IMR-90 (cell line): ENCODE results near the gene TNS3. TPM values are rescaled to one million over a fixed set of nuclear protein-coding genes. Genes with fewer than 3 reads are reported as not detected.

ENCODE experiments used
- ATAC-seq: fragments of 200-7000 bp; cut with Tn5 transposase; 2 replicates; pipeline ENCODE4 v1.9.1; 2020; ENCODE audit warnings: low read depth, mild to moderate bottlenecking, moderate library complexity
- BruUV-seq: library from RNA; stranded (reverse); fragments of 400-500 nt; replicated peaks from 2 replicates; lab custom pipeline; 2021; lab: Mats Ljungman, UMichigan
- CTCF ChIA-PET: fragments of 300-600 bp; formaldehyde crosslinking; extraction: SDS; loops from one replicate; lab custom pipeline; 2021; ENCODE audit warnings: antibody characterized with exemption; lab: Yijun Ruan, JAX
- POLR2A ChIA-PET: fragments of 300-600 bp; sonication (Branson Sonifier 250); formaldehyde crosslinking; loops from one replicate; lab custom pipeline; 2022; ENCODE audit warnings: antibody characterized with exemption; ENCODE audit not compliant: unreplicated experiment; lab: Charles Lee
- DNase-seq: peaks from one replicate; pipeline ENCODE4 v3.0.0; 2013
- H2AFZ ChIP-seq: replicated peaks from 2 replicates; pipeline ENCODE3; 2013; ENCODE audit warnings: low read length, mild to moderate bottlenecking; ENCODE audit not compliant: poor library complexity
- H2AK5ac ChIP-seq: 2 replicates; pipeline ENCODE4 v1.6.1; 2013; ENCODE audit warnings: low read depth, low read length, inconsistent platforms
- H2AK9ac ChIP-seq: replicated peaks from 2 replicates; pipeline ENCODE3; 2013; ENCODE audit warnings: mild to moderate bottlenecking, low read depth, low read length, moderate library complexity; ENCODE audit not compliant: poor library complexity
- H2BK120ac ChIP-seq: 2 replicates; pipeline ENCODE4 v1.6.1; 2013; ENCODE audit warnings: low read depth, low read length, inconsistent platforms
- H2BK15ac ChIP-seq: 3 replicates; pipeline ENCODE4 v1.6.1; 2013; ENCODE audit warnings: low read depth, low read length, inconsistent platforms
- H2BK20ac ChIP-seq: 2 replicates; pipeline ENCODE4 v1.6.1; 2013; ENCODE audit warnings: low read depth, mild to moderate bottlenecking, inconsistent platforms, low read length, moderate library complexity
- H2BK5ac ChIP-seq: 2 replicates; pipeline ENCODE4 v1.6.1; 2013; ENCODE audit warnings: mild to moderate bottlenecking, low read depth, low read length, inconsistent platforms; ENCODE audit not compliant: poor library complexity, severe bottlenecking
- H3K14ac ChIP-seq: replicated peaks from 2 replicates; pipeline ENCODE4 v1.6.1; 2013; ENCODE audit warnings: low read depth, low read length, inconsistent platforms
- H3K18ac ChIP-seq: 2 replicates; pipeline ENCODE4 v1.6.1; 2013; ENCODE audit warnings: low read depth, low read length, control low read depth
- H3K23ac ChIP-seq: 2 replicates; pipeline ENCODE4 v1.6.1; 2013; ENCODE audit warnings: low read depth, low read length, inconsistent platforms
- H3K27ac ChIP-seq: 2 replicates; pipeline ENCODE4 v1.5.1; 2013; ENCODE audit warnings: mild to moderate bottlenecking, control low read depth, low read length; ENCODE audit not compliant: insufficient read depth
- H3K27me3 ChIP-seq: 2 replicates; pipeline ENCODE4 v1.6.1; 2013; ENCODE audit warnings: low read length; ENCODE audit not compliant: control insufficient read depth, insufficient read depth
- H3K36me3 ChIP-seq: 2 replicates; pipeline ENCODE4 v1.6.1; 2013; ENCODE audit warnings: low read length, mixed read lengths; ENCODE audit not compliant: control insufficient read depth, insufficient read depth
- H3K4ac ChIP-seq: 2 replicates; pipeline ENCODE4 v1.6.1; 2013; ENCODE audit warnings: low read depth, low read length, inconsistent platforms
- H3K4me1 ChIP-seq: 2 replicates; pipeline ENCODE4 v1.6.1; 2013; ENCODE audit warnings: low read length, mixed read lengths; ENCODE audit not compliant: control insufficient read depth, insufficient read depth
- H3K4me2 ChIP-seq: 2 replicates; pipeline ENCODE4 v1.6.1; 2013; ENCODE audit warnings: low read depth, mild to moderate bottlenecking, control low read depth, low read length, moderate library complexity
- H3K4me3 ChIP-seq: 2 replicates; pipeline ENCODE4 v1.5.1; 2013; ENCODE audit warnings: low read depth, mild to moderate bottlenecking, control low read depth, low read length, moderate library complexity; ENCODE audit not compliant: insufficient read depth
- H3K56ac ChIP-seq: 2 replicates; pipeline ENCODE4 v1.6.1; 2013; ENCODE audit warnings: low read length, inconsistent platforms; ENCODE audit not compliant: insufficient read depth; ENCODE audit errors: extremely low read depth
- H3K79me1 ChIP-seq, 2 experiments: 2 replicates each; pipeline ENCODE4 v1.6.1; 2013; ENCODE audit warnings: low read length in 2 of 2, inconsistent platforms in 1 of 2, low read depth in 1 of 2
- H3K9ac ChIP-seq: 2 replicates; pipeline ENCODE4 v1.6.1; 2013; ENCODE audit warnings: low read depth, low read length, control low read depth
- H3K9me1 ChIP-seq: 2 replicates; pipeline ENCODE4 v1.6.1; 2013; ENCODE audit warnings: low read length, inconsistent platforms; ENCODE audit not compliant: insufficient read depth
- H3K9me3 ChIP-seq: 2 replicates; pipeline ENCODE4 v1.6.1; 2013; ENCODE audit warnings: low read length; ENCODE audit not compliant: control insufficient read depth, insufficient read depth
- H4K20me1 ChIP-seq: 2 replicates; pipeline ENCODE4 v1.6.1; 2013; ENCODE audit warnings: low read length, inconsistent platforms; ENCODE audit not compliant: insufficient read depth
- H4K5ac ChIP-seq: 2 replicates; pipeline ENCODE4 v1.6.1; 2013; ENCODE audit warnings: mild to moderate bottlenecking, low read depth, low read length, control low read depth
- H4K8ac ChIP-seq, 2 experiments: 2 replicates each; pipeline ENCODE4 v1.6.1; 2013; ENCODE audit warnings: low read depth in 2 of 2, low read length in 2 of 2, control low read depth in 1 of 2, inconsistent platforms in 1 of 2
- H4K91ac ChIP-seq: 2 replicates; pipeline ENCODE4 v1.6.1; 2013; ENCODE audit warnings: low read depth, low read length, inconsistent platforms; ENCODE audit not compliant: insufficient read depth
- MXI1 ChIP-seq: IDR thresholded peaks from 2 replicates; pipeline ENCODE4 v1.6.1; 2012; ENCODE audit warnings: low read depth, mild to moderate bottlenecking, low read length, moderate library complexity, borderline replicate concordance
- NFE2L2 ChIP-seq: fragments of 150-350 bp; IDR thresholded peaks from 2 replicates; pipeline ENCODE4 v1.6.1; 2016; ENCODE audit warnings: low read depth, mild to moderate bottlenecking, low read length
- POLR2A ChIP-seq: IDR thresholded peaks from 2 replicates; pipeline ENCODE4 v1.6.1; 2012; ENCODE audit warnings: mild to moderate bottlenecking, low read depth, low read length
- SMC3 ChIP-seq: fragments of 150-350 bp; IDR thresholded peaks from 2 replicates; pipeline ENCODE4 v1.6.1; 2016; ENCODE audit warnings: low read depth, mild to moderate bottlenecking, antibody characterized with exemption, low read length, moderate library complexity
- WGBS, 2 experiments: methylation state at CpG; one replicate each; pipeline versions ENCODE4 v1.1.5 to v1.1.7; 2013; ENCODE audit warnings: missing lambda C conversion rate in 2 of 2; ENCODE audit not compliant: insufficient read length in 1 of 2; ENCODE audit errors: extremely low coverage in 2 of 2; 5-methylcytosine and 5-hydroxymethylcytosine counted together
- dilution Hi-C: fragments of 300-500 bp; cut with HindIII; formaldehyde crosslinking; loops from one replicate; pipeline ENCODE4 v1.14.3; 2018; ENCODE audit warnings: low sequenced_read_pairs; ENCODE audit not compliant: unreplicated experiment
- in situ Hi-C: fragments of 300-500 bp; cut with MboI; formaldehyde crosslinking; loops from 3 replicates; pipeline ENCODE4 v1.14.3; 2019; ENCODE audit warnings: low sequenced_read_pairs, inconsistent platforms, mixed read lengths
- intact Hi-C: fragments of 100-400 bp; cut with micrococcal nuclease; formaldehyde crosslinking; loops from 2 replicates; pipeline ENCODE4 v1.10.0; 2022
- polyA plus RNA-seq, 3 experiments: library from polyadenylated mRNA; depleted of rRNA; stranded (reverse); fragments of >200 nt; gene quantifications; 2 replicates each; pipeline ENCODE4 v1.2.3, GENCODE V29; 2012; ENCODE audit warnings: low replicate concordance in 1 of 3
- total RNA-seq: library from RNA; depleted of rRNA; stranded (reverse); fragments of >200 nt; gene quantifications from 2 replicates; pipeline ENCODE4 v1.2.3, GENCODE V29; 2012
- TF ChIP-seq, protein P1 (sequence below): conservative IDR thresholded peaks from 2 replicates; pipeline ENCODE4 v1.5.1; 2012; ENCODE audit warnings: mild to moderate bottlenecking, low read depth, low read length, improper control_type of control experiment
- TF ChIP-seq, protein P2 (sequence below): fragments of 150-350 bp; IDR thresholded peaks from 2 replicates; pipeline ENCODE4 v1.6.1; 2017; ENCODE audit warnings: mild to moderate bottlenecking, antibody characterized with exemption, low read length, low read depth
- TF ChIP-seq, protein P3 (sequence below): fragments of 150-350 bp; IDR thresholded peaks from 2 replicates; pipeline ENCODE4 v1.6.1; 2016; ENCODE audit warnings: low read depth, mild to moderate bottlenecking, low read length, moderate library complexity, borderline replicate concordance

Gene TNS3
- total and polyA plus RNA-seq, 2 of the 4 experiments (the other 2 are of a cell fraction): 64.3 to 79.2 TPM

DNA sequence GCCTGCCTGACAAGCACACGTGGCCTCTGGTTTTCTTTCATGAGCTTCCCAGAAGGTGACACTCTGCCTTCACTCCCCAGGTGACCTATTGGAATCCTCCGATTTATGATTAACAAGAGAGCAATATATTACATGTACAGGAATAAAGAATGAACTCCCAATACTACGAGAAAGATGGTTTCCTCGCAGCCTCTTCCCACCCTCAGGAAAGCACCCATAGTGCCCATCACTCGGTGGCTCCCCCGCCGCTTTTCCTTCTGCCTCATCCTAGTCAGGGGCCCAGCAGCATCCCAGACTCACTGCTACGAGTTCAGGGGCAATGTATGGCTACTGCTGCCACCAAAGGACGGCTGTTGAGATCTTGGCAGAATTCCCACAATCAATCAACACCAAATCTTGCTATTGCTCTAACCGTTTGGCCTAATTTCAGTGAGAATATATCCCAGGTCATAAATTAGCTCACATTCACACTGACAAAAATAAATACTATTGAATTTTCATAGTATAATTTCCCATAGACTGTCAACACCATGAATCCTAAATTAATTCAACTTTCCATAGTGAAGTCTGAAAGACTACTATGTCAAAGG is 196.3 kb downstream of the TNS3 start:
- BruUV-seq: no TSS peak
- POLR2A ChIA-PET: no interaction called here
- Histone ChIP-seq H3K14ac (no peak overlapping the region), H2AK9ac (no peak overlapping the region), H2AK5ac (no peak overlapping the region), H3K56ac (no peak overlapping the region), H3K9me3 (no peaks in the 10 kb centered on the region), H4K8ac (no peak overlapping the region), H2AFZ (no peak overlapping the region), H3K4me1 (peaks cover 1% of the 10 kb centered on the region), H2BK120ac (no peak overlapping the region), H3K79me1 (peaks cover 13 to 81% of the 10 kb centered on the region in 2 experiments), H4K5ac (no peak overlapping the region), H4K91ac (no peak overlapping the region), H3K9ac (no peak overlapping the region), H3K9me1 (peaks cover 30% of the 10 kb centered on the region), H4K20me1 (peaks cover 50% of the 10 kb centered on the region), H2BK15ac (no peak overlapping the region), H3K27ac (no peak overlapping the region), H3K4ac (no peak overlapping the region), H3K23ac (no peak overlapping the region), H2BK5ac (no peak overlapping the region), H2BK20ac (no peak overlapping the region), H3K36me3 (peaks cover 47% of the 10 kb centered on the region), H3K18ac (no peak overlapping the region), H3K4me2 (no peak overlapping the region), H3K4me3 (no peak overlapping the region), H3K27me3 (no peaks in the 10 kb centered on the region)
- dilution Hi-C loops: no loop called here
- TF ChIP-seq, protein P1, sequence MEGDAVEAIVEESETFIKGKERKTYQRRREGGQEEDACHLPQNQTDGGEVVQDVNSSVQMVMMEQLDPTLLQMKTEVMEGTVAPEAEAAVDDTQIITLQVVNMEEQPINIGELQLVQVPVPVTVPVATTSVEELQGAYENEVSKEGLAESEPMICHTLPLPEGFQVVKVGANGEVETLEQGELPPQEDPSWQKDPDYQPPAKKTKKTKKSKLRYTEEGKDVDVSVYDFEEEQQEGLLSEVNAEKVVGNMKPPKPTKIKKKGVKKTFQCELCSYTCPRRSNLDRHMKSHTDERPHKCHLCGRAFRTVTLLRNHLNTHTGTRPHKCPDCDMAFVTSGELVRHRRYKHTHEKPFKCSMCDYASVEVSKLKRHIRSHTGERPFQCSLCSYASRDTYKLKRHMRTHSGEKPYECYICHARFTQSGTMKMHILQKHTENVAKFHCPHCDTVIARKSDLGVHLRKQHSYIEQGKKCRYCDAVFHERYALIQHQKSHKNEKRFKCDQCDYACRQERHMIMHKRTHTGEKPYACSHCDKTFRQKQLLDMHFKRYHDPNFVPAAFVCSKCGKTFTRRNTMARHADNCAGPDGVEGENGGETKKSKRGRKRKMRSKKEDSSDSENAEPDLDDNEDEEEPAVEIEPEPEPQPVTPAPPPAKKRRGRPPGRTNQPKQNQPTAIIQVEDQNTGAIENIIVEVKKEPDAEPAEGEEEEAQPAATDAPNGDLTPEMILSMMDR: no peak
- no peak for TF ChIP-seq NFE2L2
- no peak for TF ChIP-seq POLR2A
- TF ChIP-seq, protein P2, sequence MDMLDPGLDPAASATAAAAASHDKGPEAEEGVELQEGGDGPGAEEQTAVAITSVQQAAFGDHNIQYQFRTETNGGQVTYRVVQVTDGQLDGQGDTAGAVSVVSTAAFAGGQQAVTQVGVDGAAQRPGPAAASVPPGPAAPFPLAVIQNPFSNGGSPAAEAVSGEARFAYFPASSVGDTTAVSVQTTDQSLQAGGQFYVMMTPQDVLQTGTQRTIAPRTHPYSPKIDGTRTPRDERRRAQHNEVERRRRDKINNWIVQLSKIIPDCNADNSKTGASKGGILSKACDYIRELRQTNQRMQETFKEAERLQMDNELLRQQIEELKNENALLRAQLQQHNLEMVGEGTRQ: no peak
- TF ChIP-seq, protein P3, sequence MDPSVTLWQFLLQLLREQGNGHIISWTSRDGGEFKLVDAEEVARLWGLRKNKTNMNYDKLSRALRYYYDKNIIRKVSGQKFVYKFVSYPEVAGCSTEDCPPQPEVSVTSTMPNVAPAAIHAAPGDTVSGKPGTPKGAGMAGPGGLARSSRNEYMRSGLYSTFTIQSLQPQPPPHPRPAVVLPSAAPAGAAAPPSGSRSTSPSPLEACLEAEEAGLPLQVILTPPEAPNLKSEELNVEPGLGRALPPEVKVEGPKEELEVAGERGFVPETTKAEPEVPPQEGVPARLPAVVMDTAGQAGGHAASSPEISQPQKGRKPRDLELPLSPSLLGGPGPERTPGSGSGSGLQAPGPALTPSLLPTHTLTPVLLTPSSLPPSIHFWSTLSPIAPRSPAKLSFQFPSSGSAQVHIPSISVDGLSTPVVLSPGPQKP: no peak
- no peak for TF ChIP-seq MXI1
- TF ChIP-seq SMC3: no peak
- 82% methylated on average over 5 of the region's 10 CpGs; no CpG with 5 or more reads in 1 of the 2 experiments for WGBS, 2 experiments
- in situ Hi-C loops: no loop called here
- ATAC-seq: no peak
- intact Hi-C loops: no loop called here
- CTCF ChIA-PET: no interaction called here
- DNase-seq: no peak
